IMR-90 (cell line): Measurements from ENCODE around the gene MSANTD1. TPM values are rescaled to one million over a fixed set of nuclear protein-coding genes. Genes with fewer than 3 reads are reported as not detected.
A peak's percentile ranks its signal among the peaks of the same experiment; 100 is the strongest.

Source experiments
- ATAC-seq: fragments of 200-7000 bp; cut with Tn5 transposase; 2 replicates; pipeline ENCODE4 v1.9.1; 2020; ENCODE audit warnings: low read depth, mild to moderate bottlenecking, moderate library complexity
- BruUV-seq: library from RNA; stranded (reverse); fragments of 400-500 nt; replicated peaks from 2 replicates; lab custom pipeline; 2021; lab: Mats Ljungman, UMichigan
- CTCF ChIA-PET: fragments of 300-600 bp; formaldehyde crosslinking; extraction: SDS; loops from one replicate; lab custom pipeline; 2021; ENCODE audit warnings: antibody characterized with exemption; lab: Yijun Ruan, JAX
- POLR2A ChIA-PET: fragments of 300-600 bp; sonication (Branson Sonifier 250); formaldehyde crosslinking; loops from one replicate; lab custom pipeline; 2022; ENCODE audit warnings: antibody characterized with exemption; ENCODE audit not compliant: unreplicated experiment; lab: Charles Lee
- DNase-seq: peaks from one replicate; pipeline ENCODE4 v3.0.0; 2013
- H2AFZ ChIP-seq: replicated peaks from 2 replicates; pipeline ENCODE3; 2013; ENCODE audit warnings: low read length, mild to moderate bottlenecking; ENCODE audit not compliant: poor library complexity
- H2AK5ac ChIP-seq: 2 replicates; pipeline ENCODE4 v1.6.1; 2013; ENCODE audit warnings: low read depth, low read length, inconsistent platforms
- H2AK9ac ChIP-seq: replicated peaks from 2 replicates; pipeline ENCODE3; 2013; ENCODE audit warnings: mild to moderate bottlenecking, low read depth, low read length, moderate library complexity; ENCODE audit not compliant: poor library complexity
- H2BK120ac ChIP-seq: 2 replicates; pipeline ENCODE4 v1.6.1; 2013; ENCODE audit warnings: low read depth, low read length, inconsistent platforms
- H2BK15ac ChIP-seq: 3 replicates; pipeline ENCODE4 v1.6.1; 2013; ENCODE audit warnings: low read depth, low read length, inconsistent platforms
- H2BK20ac ChIP-seq: 2 replicates; pipeline ENCODE4 v1.6.1; 2013; ENCODE audit warnings: low read depth, mild to moderate bottlenecking, inconsistent platforms, low read length, moderate library complexity
- H2BK5ac ChIP-seq: 2 replicates; pipeline ENCODE4 v1.6.1; 2013; ENCODE audit warnings: mild to moderate bottlenecking, low read depth, low read length, inconsistent platforms; ENCODE audit not compliant: poor library complexity, severe bottlenecking
- H3K14ac ChIP-seq: replicated peaks from 2 replicates; pipeline ENCODE4 v1.6.1; 2013; ENCODE audit warnings: low read depth, low read length, inconsistent platforms
- H3K18ac ChIP-seq: 2 replicates; pipeline ENCODE4 v1.6.1; 2013; ENCODE audit warnings: low read depth, low read length, control low read depth
- H3K23ac ChIP-seq: 2 replicates; pipeline ENCODE4 v1.6.1; 2013; ENCODE audit warnings: low read depth, low read length, inconsistent platforms
- H3K27ac ChIP-seq: 2 replicates; pipeline ENCODE4 v1.5.1; 2013; ENCODE audit warnings: mild to moderate bottlenecking, control low read depth, low read length; ENCODE audit not compliant: insufficient read depth
- H3K27me3 ChIP-seq: 2 replicates; pipeline ENCODE4 v1.6.1; 2013; ENCODE audit warnings: low read length; ENCODE audit not compliant: control insufficient read depth, insufficient read depth
- H3K36me3 ChIP-seq: 2 replicates; pipeline ENCODE4 v1.6.1; 2013; ENCODE audit warnings: low read length, mixed read lengths; ENCODE audit not compliant: control insufficient read depth, insufficient read depth
- H3K4ac ChIP-seq: 2 replicates; pipeline ENCODE4 v1.6.1; 2013; ENCODE audit warnings: low read depth, low read length, inconsistent platforms
- H3K4me1 ChIP-seq: 2 replicates; pipeline ENCODE4 v1.6.1; 2013; ENCODE audit warnings: low read length, mixed read lengths; ENCODE audit not compliant: control insufficient read depth, insufficient read depth
- H3K4me2 ChIP-seq: 2 replicates; pipeline ENCODE4 v1.6.1; 2013; ENCODE audit warnings: low read depth, mild to moderate bottlenecking, control low read depth, low read length, moderate library complexity
- H3K4me3 ChIP-seq: 2 replicates; pipeline ENCODE4 v1.5.1; 2013; ENCODE audit warnings: low read depth, mild to moderate bottlenecking, control low read depth, low read length, moderate library complexity; ENCODE audit not compliant: insufficient read depth
- H3K56ac ChIP-seq: 2 replicates; pipeline ENCODE4 v1.6.1; 2013; ENCODE audit warnings: low read length, inconsistent platforms; ENCODE audit not compliant: insufficient read depth; ENCODE audit errors: extremely low read depth
- H3K79me1 ChIP-seq, 2 experiments: 2 replicates each; pipeline ENCODE4 v1.6.1; 2013; ENCODE audit warnings: low read length in 2 of 2, inconsistent platforms in 1 of 2, low read depth in 1 of 2
- H3K9ac ChIP-seq: 2 replicates; pipeline ENCODE4 v1.6.1; 2013; ENCODE audit warnings: low read depth, low read length, control low read depth
- H3K9me1 ChIP-seq: 2 replicates; pipeline ENCODE4 v1.6.1; 2013; ENCODE audit warnings: low read length, inconsistent platforms; ENCODE audit not compliant: insufficient read depth
- H3K9me3 ChIP-seq: 2 replicates; pipeline ENCODE4 v1.6.1; 2013; ENCODE audit warnings: low read length; ENCODE audit not compliant: control insufficient read depth, insufficient read depth
- H4K20me1 ChIP-seq: 2 replicates; pipeline ENCODE4 v1.6.1; 2013; ENCODE audit warnings: low read length, inconsistent platforms; ENCODE audit not compliant: insufficient read depth
- H4K5ac ChIP-seq: 2 replicates; pipeline ENCODE4 v1.6.1; 2013; ENCODE audit warnings: mild to moderate bottlenecking, low read depth, low read length, control low read depth
- H4K8ac ChIP-seq, 2 experiments: 2 replicates each; pipeline ENCODE4 v1.6.1; 2013; ENCODE audit warnings: low read depth in 2 of 2, low read length in 2 of 2, control low read depth in 1 of 2, inconsistent platforms in 1 of 2
- H4K91ac ChIP-seq: 2 replicates; pipeline ENCODE4 v1.6.1; 2013; ENCODE audit warnings: low read depth, low read length, inconsistent platforms; ENCODE audit not compliant: insufficient read depth
- BHLHE40 ChIP-seq: fragments of 150-350 bp; IDR thresholded peaks from 2 replicates; pipeline ENCODE4 v1.6.1; 2016; ENCODE audit warnings: mild to moderate bottlenecking, low read depth, low read length
- CEBPB ChIP-seq: IDR thresholded peaks from 2 replicates; pipeline ENCODE4 v1.6.1; 2012; ENCODE audit warnings: low read depth, low read length, improper control_type of control experiment
- CHD1 ChIP-seq: IDR thresholded peaks from 2 replicates; pipeline ENCODE4 v1.6.1; 2012; ENCODE audit warnings: low read depth, low read length, improper control_type of control experiment
- FOS ChIP-seq: fragments of 150-350 bp; IDR thresholded peaks from 2 replicates; pipeline ENCODE4 v1.6.1; 2016; ENCODE audit warnings: low read depth, low read length
- MAFK ChIP-seq: IDR thresholded peaks from 2 replicates; pipeline ENCODE4 v1.6.1; 2012; ENCODE audit warnings: low read depth, low read length, improper control_type of control experiment
- MXI1 ChIP-seq: IDR thresholded peaks from 2 replicates; pipeline ENCODE4 v1.6.1; 2012; ENCODE audit warnings: low read depth, mild to moderate bottlenecking, low read length, moderate library complexity, borderline replicate concordance
- POLR2A ChIP-seq: IDR thresholded peaks from 2 replicates; pipeline ENCODE4 v1.6.1; 2012; ENCODE audit warnings: mild to moderate bottlenecking, low read depth, low read length
- RAD21 ChIP-seq: IDR thresholded peaks from 2 replicates; pipeline ENCODE4 v1.6.1; 2012; ENCODE audit warnings: low read length, improper control_type of control experiment
- RCOR1 ChIP-seq: IDR thresholded peaks from 2 replicates; pipeline ENCODE4 v1.6.1; 2012; ENCODE audit warnings: mild to moderate bottlenecking, low read length, improper control_type of control experiment; ENCODE audit not compliant: insufficient replicate concordance
- RFX5 ChIP-seq: IDR thresholded peaks from 2 replicates; pipeline ENCODE4 v1.8.0; 2012; ENCODE audit warnings: low read depth, mild to moderate bottlenecking, low read length, moderate library complexity
- SMC3 ChIP-seq: fragments of 150-350 bp; IDR thresholded peaks from 2 replicates; pipeline ENCODE4 v1.6.1; 2016; ENCODE audit warnings: low read depth, mild to moderate bottlenecking, antibody characterized with exemption, low read length, moderate library complexity
- WGBS, 2 experiments: methylation state at CpG; one replicate each; pipeline versions ENCODE4 v1.1.5 to v1.1.7; 2013; ENCODE audit warnings: missing lambda C conversion rate in 2 of 2; ENCODE audit not compliant: insufficient read length in 1 of 2; ENCODE audit errors: extremely low coverage in 2 of 2; 5-methylcytosine and 5-hydroxymethylcytosine counted together
- dilution Hi-C: fragments of 300-500 bp; cut with HindIII; formaldehyde crosslinking; loops from one replicate; pipeline ENCODE4 v1.14.3; 2018; ENCODE audit warnings: low sequenced_read_pairs; ENCODE audit not compliant: unreplicated experiment
- in situ Hi-C: fragments of 300-500 bp; cut with MboI; formaldehyde crosslinking; loops from 3 replicates; pipeline ENCODE4 v1.14.3; 2019; ENCODE audit warnings: low sequenced_read_pairs, inconsistent platforms, mixed read lengths
- intact Hi-C: fragments of 100-400 bp; cut with micrococcal nuclease; formaldehyde crosslinking; loops from 2 replicates; pipeline ENCODE4 v1.10.0; 2022
- polyA plus RNA-seq, 3 experiments: library from polyadenylated mRNA; depleted of rRNA; stranded (reverse); fragments of >200 nt; gene quantifications; 2 replicates each; pipeline ENCODE4 v1.2.3, GENCODE V29; 2012; ENCODE audit warnings: low replicate concordance in 1 of 3
- total RNA-seq: library from RNA; depleted of rRNA; stranded (reverse); fragments of >200 nt; gene quantifications from 2 replicates; pipeline ENCODE4 v1.2.3, GENCODE V29; 2012
- TF ChIP-seq, protein P1 (sequence below): conservative IDR thresholded peaks from 2 replicates; pipeline ENCODE4 v1.5.1; 2012; ENCODE audit warnings: mild to moderate bottlenecking, low read depth, low read length, improper control_type of control experiment

The MSANTD1 gene
- total and polyA plus RNA-seq, 2 of the 4 experiments (the other 2 are of a cell fraction) = under 0.01 to 0.07 TPM

DNA sequence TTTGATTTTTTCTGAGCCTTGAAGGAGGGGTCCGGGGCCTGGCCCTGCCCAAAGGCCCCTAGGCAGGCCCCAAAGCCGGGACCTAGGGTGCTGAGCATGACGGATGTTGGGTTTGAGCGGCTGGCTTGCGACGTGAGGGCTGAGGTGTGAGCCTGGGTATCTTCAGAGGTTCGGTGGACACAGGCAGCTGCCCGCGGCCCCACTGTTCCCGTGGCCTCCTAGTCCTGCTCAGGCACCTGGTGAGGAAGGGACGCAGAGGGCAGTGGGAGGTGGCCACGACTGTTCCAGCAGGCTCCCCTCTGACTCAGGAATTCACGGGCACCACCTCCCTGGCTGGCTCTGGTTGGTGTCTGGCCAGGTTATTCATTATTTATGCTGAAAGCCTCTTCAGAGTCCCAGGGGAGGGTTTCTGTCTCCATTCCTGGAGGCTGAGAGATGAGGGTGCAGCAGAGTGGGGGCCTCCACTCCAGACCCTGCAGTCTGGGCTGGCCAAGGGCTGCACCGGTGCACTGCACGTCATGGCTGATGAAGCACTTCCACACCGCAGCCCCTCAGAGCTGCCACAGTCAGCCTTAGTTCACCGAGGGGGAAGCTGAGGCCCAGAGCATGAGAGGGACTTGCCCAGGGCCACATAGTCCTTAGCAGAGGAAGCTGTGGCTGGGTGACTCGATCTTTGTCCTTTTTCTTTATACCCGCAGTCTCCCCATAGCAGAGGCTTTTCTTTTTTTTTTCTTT lies 2.2 kb downstream of the MSANTD1 start:
- Histone ChIP-seq H2BK5ac (no peak overlapping the region), H4K5ac (no peak overlapping the region), H2BK20ac (no peak overlapping the region), H2AFZ (peak overlapping the region; percentile 43), H3K79me1 (no peaks in the 10 kb centered on the region), H3K27ac (no peak overlapping the region), H3K9ac (no peak overlapping the region), H4K91ac (no peak overlapping the region), H3K4me2 (no peak overlapping the region), H3K18ac (no peak overlapping the region), H3K36me3 (no peaks in the 10 kb centered on the region), H2AK9ac (no peak overlapping the region), H2BK15ac (no peak overlapping the region), H4K20me1 (no peaks in the 10 kb centered on the region), H3K56ac (no peak overlapping the region), H3K27me3 (no peaks in the 10 kb centered on the region; the same call in 1 of the 2 replicates), H3K4me3 (no peak overlapping the region), H2BK120ac (no peak overlapping the region), H2AK5ac (no peak overlapping the region), H3K4me1 (no peaks in the 10 kb centered on the region), H3K9me1 (no peaks in the 10 kb centered on the region), H3K4ac (no peak overlapping the region), H3K23ac (no peak overlapping the region), H3K14ac (no peak overlapping the region), H3K9me3 (no peaks in the 10 kb centered on the region), H4K8ac (no peak overlapping the region)
- ATAC-seq = peak; percentile 16; the same call in 1 of the 2 replicates
- TF ChIP-seq RCOR1 (no peak), MAFK (no peak), RAD21 (no peak), FOS (no peak), MXI1 (no peak), BHLHE40 (no peak), SMC3 (no peak), CEBPB (no peak), RFX5 (no peak), CHD1 (no peak), POLR2A (no peak)
- TF ChIP-seq, protein P1, sequence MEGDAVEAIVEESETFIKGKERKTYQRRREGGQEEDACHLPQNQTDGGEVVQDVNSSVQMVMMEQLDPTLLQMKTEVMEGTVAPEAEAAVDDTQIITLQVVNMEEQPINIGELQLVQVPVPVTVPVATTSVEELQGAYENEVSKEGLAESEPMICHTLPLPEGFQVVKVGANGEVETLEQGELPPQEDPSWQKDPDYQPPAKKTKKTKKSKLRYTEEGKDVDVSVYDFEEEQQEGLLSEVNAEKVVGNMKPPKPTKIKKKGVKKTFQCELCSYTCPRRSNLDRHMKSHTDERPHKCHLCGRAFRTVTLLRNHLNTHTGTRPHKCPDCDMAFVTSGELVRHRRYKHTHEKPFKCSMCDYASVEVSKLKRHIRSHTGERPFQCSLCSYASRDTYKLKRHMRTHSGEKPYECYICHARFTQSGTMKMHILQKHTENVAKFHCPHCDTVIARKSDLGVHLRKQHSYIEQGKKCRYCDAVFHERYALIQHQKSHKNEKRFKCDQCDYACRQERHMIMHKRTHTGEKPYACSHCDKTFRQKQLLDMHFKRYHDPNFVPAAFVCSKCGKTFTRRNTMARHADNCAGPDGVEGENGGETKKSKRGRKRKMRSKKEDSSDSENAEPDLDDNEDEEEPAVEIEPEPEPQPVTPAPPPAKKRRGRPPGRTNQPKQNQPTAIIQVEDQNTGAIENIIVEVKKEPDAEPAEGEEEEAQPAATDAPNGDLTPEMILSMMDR = no peak
- POLR2A ChIA-PET = no interaction called here
- dilution Hi-C loops = no loop called here
- DNase-seq = no peak
- in situ Hi-C loops = no loop called here
- no TSS peak for BruUV-seq
- 82% methylated on average over 9 of the region's 19 CpGs; no CpG with 5 or more reads in 1 of the 2 experiments for WGBS, 2 experiments
- intact Hi-C loops = no loop called here
- CTCF ChIA-PET = no interaction called here
